ENCODE data around the gene CDADC1. TPM values are rescaled to one million over a fixed set of nuclear protein-coding genes. Genes with fewer than 3 reads are reported as not detected.

CDADC1 gene
- total RNA-seq, 1 donor from 2014 or later, result 7.2 TPM

DNA sequence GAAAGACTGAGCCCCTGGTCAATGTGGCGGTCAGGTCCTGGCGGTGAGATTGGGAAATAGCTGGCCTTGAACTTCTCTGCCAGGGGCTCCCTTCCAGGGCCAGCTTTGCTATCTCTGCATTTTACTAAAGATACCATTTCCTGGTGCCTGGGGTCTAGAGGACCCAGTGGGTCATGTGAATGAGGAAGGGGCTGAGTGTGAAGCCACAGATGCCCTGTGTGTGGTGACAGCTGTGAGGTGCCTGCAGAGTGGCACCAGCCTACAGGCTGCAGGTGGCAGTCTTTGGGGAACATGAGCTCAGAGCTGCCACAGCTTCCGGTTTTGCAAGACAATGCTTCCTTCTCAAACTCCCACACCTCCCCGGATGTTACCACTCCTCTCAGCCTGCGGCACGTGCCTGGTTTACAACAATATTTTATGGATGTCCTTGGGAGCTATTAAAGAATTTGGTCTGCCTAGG lies 32.8 kb upstream of the CDADC1 start:
- H3K4me1 ChIP-seq (ENCODE audit: insufficient read depth, low read length), result no peaks in the 10 kb centered on the region
- no peaks in the 10 kb centered on the region for H3K79me2 ChIP-seq (ENCODE audit: insufficient read depth, low read length)
- Mint-ChIP-seq H3K9me3 (ENCODE audit: unreplicated experiment) (peaks cover 20% of the 10 kb centered on the region), H3K36me3 (ENCODE audit: low read depth, unreplicated experiment) (peaks cover 17% of the 10 kb centered on the region), H3K27me3 (ENCODE audit: low read depth, unreplicated experiment) (peaks cover 35% of the 10 kb centered on the region), H3K4me1 (ENCODE audit: low read depth, unreplicated experiment) (peaks cover 11% of the 10 kb centered on the region), H3K4me3 (ENCODE audit: unreplicated experiment) (no peak overlapping the region), H3K27ac (ENCODE audit: unreplicated experiment) (peak overlapping the region; percentile 62)
- no peak overlapping the region for H3K4me2 ChIP-seq (ENCODE audit: low read length)
- H3K27me3 ChIP-seq (ENCODE audit: insufficient read depth, low read length), result peaks cover 28% of the 10 kb centered on the region
- peaks cover 3% of the 10 kb centered on the region for H3K9me3 ChIP-seq (ENCODE audit: insufficient read depth, low read depth, low read length)
- H3K9ac ChIP-seq (ENCODE audit: low read length), result no peak overlapping the region
- H3K27ac ChIP-seq (ENCODE audit: low read depth, low read length), result no peak overlapping the region
- DNase-seq (ENCODE audit: low read depth) (no peak), FAIRE-seq (no peak)
- TF ChIP-seq, protein P1, sequence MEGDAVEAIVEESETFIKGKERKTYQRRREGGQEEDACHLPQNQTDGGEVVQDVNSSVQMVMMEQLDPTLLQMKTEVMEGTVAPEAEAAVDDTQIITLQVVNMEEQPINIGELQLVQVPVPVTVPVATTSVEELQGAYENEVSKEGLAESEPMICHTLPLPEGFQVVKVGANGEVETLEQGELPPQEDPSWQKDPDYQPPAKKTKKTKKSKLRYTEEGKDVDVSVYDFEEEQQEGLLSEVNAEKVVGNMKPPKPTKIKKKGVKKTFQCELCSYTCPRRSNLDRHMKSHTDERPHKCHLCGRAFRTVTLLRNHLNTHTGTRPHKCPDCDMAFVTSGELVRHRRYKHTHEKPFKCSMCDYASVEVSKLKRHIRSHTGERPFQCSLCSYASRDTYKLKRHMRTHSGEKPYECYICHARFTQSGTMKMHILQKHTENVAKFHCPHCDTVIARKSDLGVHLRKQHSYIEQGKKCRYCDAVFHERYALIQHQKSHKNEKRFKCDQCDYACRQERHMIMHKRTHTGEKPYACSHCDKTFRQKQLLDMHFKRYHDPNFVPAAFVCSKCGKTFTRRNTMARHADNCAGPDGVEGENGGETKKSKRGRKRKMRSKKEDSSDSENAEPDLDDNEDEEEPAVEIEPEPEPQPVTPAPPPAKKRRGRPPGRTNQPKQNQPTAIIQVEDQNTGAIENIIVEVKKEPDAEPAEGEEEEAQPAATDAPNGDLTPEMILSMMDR (IDR thresholded peaks at IDR 0.05; ENCODE audit: insufficient read depth, low read depth, low read length), result no peak
- TF ChIP-seq EZH2 (IDR thresholded peaks at IDR 0.05; ENCODE audit: insufficient read depth, low read length), result no peak
- H3K36me3 ChIP-seq (ENCODE audit: insufficient read depth, low read length), result no peaks in the 10 kb centered on the region
- no peak overlapping the region for H3K4me3 ChIP-seq (ENCODE audit: insufficient read depth, low read depth, low read length)
- H2AFZ ChIP-seq (ENCODE audit: low read depth, low read length), result no peak overlapping the region
- no peaks in the 10 kb centered on the region for H4K20me1 ChIP-seq (ENCODE audit: insufficient read depth, low read length)

- no peak for FAIRE-seq
- peaks cover 37% of the 10 kb centered on the region for H3K27me3 Mint-ChIP-seq (ENCODE audit: low read depth, unreplicated experiment)
- no peak overlapping the region for H3K4me2 ChIP-seq (ENCODE audit: low read length)
These were observed 31.4 kb upstream of the CDADC1 start for GRCh38 chr13:49216334-49216733.

GRCh38 chr13:49217962-49218492 lies 29.7 kb upstream of the CDADC1 start:
- H3K27ac ChIP-seq (ENCODE audit: low read depth, low read length), result no peak overlapping the region
- Mint-ChIP-seq H3K27ac (ENCODE audit: unreplicated experiment) (no peak overlapping the region), H3K4me1 (ENCODE audit: low read depth, unreplicated experiment) (peaks cover 11% of the 10 kb centered on the region), H3K4me3 (ENCODE audit: unreplicated experiment) (no peak overlapping the region), H3K9me3 (ENCODE audit: unreplicated experiment) (peaks cover 25% of the 10 kb centered on the region), H3K27me3 (ENCODE audit: low read depth, unreplicated experiment) (peaks cover 54% of the 10 kb centered on the region), H3K36me3 (ENCODE audit: low read depth, unreplicated experiment) (peaks cover 7% of the 10 kb centered on the region)
- H3K9ac ChIP-seq (ENCODE audit: low read length), result no peak overlapping the region
- H3K9me3 ChIP-seq (ENCODE audit: insufficient read depth, low read depth, low read length), result peaks cover 8% of the 10 kb centered on the region
- no peaks in the 10 kb centered on the region for H3K79me2 ChIP-seq (ENCODE audit: insufficient read depth, low read length)
- H3K4me1 ChIP-seq (ENCODE audit: insufficient read depth, low read length), result peaks cover 4% of the 10 kb centered on the region
- H3K36me3 ChIP-seq (ENCODE audit: insufficient read depth, low read length), result no peaks in the 10 kb centered on the region
- no peak for TF ChIP-seq EZH2 (IDR thresholded peaks at IDR 0.05; ENCODE audit: insufficient read depth, low read length)
- TF ChIP-seq, protein P1 (IDR thresholded peaks at IDR 0.05; ENCODE audit: insufficient read depth, low read depth, low read length), result no peak
- peak overlapping the region; percentile 0 for H2AFZ ChIP-seq (ENCODE audit: low read depth, low read length)
- FAIRE-seq (no peak), DNase-seq (ENCODE audit: low read depth) (no peak)
- peak overlapping the region; percentile 50 for H3K4me2 ChIP-seq (ENCODE audit: low read length)
- H3K4me3 ChIP-seq (ENCODE audit: insufficient read depth, low read depth, low read length), result no peak overlapping the region
- no peaks in the 10 kb centered on the region for H4K20me1 ChIP-seq (ENCODE audit: insufficient read depth, low read length)
- H3K27me3 ChIP-seq (ENCODE audit: insufficient read depth, low read length), result peaks cover 57% of the 10 kb centered on the region

More at GRCh38 chr13:49216334-49216733, 31.4 kb upstream of the CDADC1 start:
- Histone ChIP-seq H3K9me3 (ENCODE audit: insufficient read depth, low read depth, low read length) (peaks cover 8% of the 10 kb centered on the region), H3K27ac (ENCODE audit: low read depth, low read length) (no peak overlapping the region), H4K20me1 (ENCODE audit: insufficient read depth, low read length) (no peaks in the 10 kb centered on the region), H3K4me1 (ENCODE audit: insufficient read depth, low read length) (peaks cover 4% of the 10 kb centered on the region), H3K79me2 (ENCODE audit: insufficient read depth, low read length) (no peaks in the 10 kb centered on the region), H2AFZ (ENCODE audit: low read depth, low read length) (no peak overlapping the region), H3K27me3 (ENCODE audit: insufficient read depth, low read length) (peaks cover 40% of the 10 kb centered on the region), H3K36me3 (ENCODE audit: insufficient read depth, low read length) (no peaks in the 10 kb centered on the region), H3K4me3 (ENCODE audit: insufficient read depth, low read depth, low read length) (no peak overlapping the region), H3K9ac (ENCODE audit: low read length) (no peak overlapping the region)
- Mint-ChIP-seq H3K4me1 (ENCODE audit: low read depth, unreplicated experiment) (peaks cover 11% of the 10 kb centered on the region), H3K4me3 (ENCODE audit: unreplicated experiment) (no peak overlapping the region), H3K27ac (ENCODE audit: unreplicated experiment) (no peak overlapping the region), H3K9me3 (ENCODE audit: unreplicated experiment) (peaks cover 22% of the 10 kb centered on the region), H3K36me3 (ENCODE audit: low read depth, unreplicated experiment) (peaks cover 15% of the 10 kb centered on the region)
- no peak for TF ChIP-seq EZH2 (IDR thresholded peaks at IDR 0.05; ENCODE audit: insufficient read depth, low read length)
- TF ChIP-seq, protein P1 (IDR thresholded peaks at IDR 0.05; ENCODE audit: insufficient read depth, low read depth, low read length), result no peak
- no peak for DNase-seq (ENCODE audit: low read depth)
